Heart left ventricle (tissue), 13 donors: ENCODE data around the gene IPO5.

Experiments
- POLR2A ChIP-seq, 2 donors: fragments of 450-650 bp; IDR thresholded peaks; one replicate each; pipeline ENCODE4 v1.6.1; 2017; ENCODE audit warnings: antibody characterized with exemption in 2 of 2, mild to moderate bottlenecking in 2 of 2, moderate library complexity in 2 of 2
- TF ChIP-seq, protein P1 (sequence below), 12 donors: fragments of 200-600 bp; sonication (generic) in 4 of 12; IDR thresholded peaks; one replicate each; pipeline versions ENCODE4 v1.5.0 to v1.8.0; 2018 to 2022; ENCODE audit warnings: antibody characterized with exemption in 12 of 12, mild to moderate bottlenecking in 5 of 12
- donor health status: ischemic (EF 13 %, LVEDD 7.1; RV severe dilation, severe dysfunction).
- donor health status: DM: no; HTN: yes; CAD: no.
- donor health status: DM: no; HTN: no; CAD: no.
- donor health status: ischemic (EF 25% LVEDD 6.9; RV normal size, moderate dysfunction).
- donor health status: ischemic (EF 25% LVEDD 5.7; RV mildly dilated, moderate dysfunction).
- donor health status: ischemic (EF 35%, LVEDD 5.7; RV mildly dilated, moderate dysfunction).
- donor health status: nonischemic (EF 11% LVEDD 7.7; RV severe dilation, severe dysfunction).
- donor health status: DM: yes; HTN: yes; CAD: no.
- donor health status: PGD.
- donor health status: ischemic (EF 29% LVEDD 5.4; RV normal size, mild dysfunction).
- donor health status: nonischemic (EF 23%, LVEDD 6.1; RV moderate dilation, normal function).

DNA sequence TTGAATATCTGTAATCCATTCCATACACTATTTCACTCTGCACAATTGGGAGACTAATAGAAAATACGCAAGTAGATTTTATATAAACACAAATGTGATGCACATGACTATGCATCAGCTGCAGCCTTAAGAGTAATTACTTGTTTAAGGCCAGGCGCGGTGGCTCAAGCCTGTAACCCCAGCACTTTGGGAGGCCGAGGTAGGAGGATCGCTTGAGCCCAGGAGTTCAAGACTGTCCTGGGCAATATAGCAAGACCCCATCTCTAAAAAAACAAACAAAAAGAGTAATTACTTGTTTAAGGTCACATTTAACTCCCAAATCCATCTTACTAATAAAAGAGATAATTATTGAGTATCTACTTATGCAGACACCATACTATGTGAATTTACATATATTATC, 18.0 kb downstream of the IPO5 start:
- TF ChIP-seq, protein P1, sequence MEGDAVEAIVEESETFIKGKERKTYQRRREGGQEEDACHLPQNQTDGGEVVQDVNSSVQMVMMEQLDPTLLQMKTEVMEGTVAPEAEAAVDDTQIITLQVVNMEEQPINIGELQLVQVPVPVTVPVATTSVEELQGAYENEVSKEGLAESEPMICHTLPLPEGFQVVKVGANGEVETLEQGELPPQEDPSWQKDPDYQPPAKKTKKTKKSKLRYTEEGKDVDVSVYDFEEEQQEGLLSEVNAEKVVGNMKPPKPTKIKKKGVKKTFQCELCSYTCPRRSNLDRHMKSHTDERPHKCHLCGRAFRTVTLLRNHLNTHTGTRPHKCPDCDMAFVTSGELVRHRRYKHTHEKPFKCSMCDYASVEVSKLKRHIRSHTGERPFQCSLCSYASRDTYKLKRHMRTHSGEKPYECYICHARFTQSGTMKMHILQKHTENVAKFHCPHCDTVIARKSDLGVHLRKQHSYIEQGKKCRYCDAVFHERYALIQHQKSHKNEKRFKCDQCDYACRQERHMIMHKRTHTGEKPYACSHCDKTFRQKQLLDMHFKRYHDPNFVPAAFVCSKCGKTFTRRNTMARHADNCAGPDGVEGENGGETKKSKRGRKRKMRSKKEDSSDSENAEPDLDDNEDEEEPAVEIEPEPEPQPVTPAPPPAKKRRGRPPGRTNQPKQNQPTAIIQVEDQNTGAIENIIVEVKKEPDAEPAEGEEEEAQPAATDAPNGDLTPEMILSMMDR (IDR thresholded peaks at IDR 0.05), result no peak
- no peak for TF ChIP-seq POLR2A (IDR thresholded peaks at IDR 0.05)
